Chondrocyte (in vitro differentiated cells): ENCODE results near the gene SSR2. TPM values are rescaled to one million over a fixed set of nuclear protein-coding genes. Genes with fewer than 3 reads are reported as not detected.
A peak's percentile ranks its signal among the peaks of the same experiment; 100 is the strongest.

Experiments used
- DNase-seq: peaks from one replicate; pipeline ENCODE4 v3.0.0; 2021; ENCODE audit warnings: mixed read lengths, low spot score
- H3K27ac Mint-ChIP-seq: one replicate; pipeline ENCODE4 v1.8.0; 2021; ENCODE audit warnings: mild to moderate bottlenecking, moderate library complexity, mixed read lengths; ENCODE audit not compliant: unreplicated experiment
- H3K27me3 Mint-ChIP-seq: 2 replicates; pipeline ENCODE4 v1.8.0; 2021; ENCODE audit warnings: low read depth, mixed read lengths
- H3K36me3 Mint-ChIP-seq: 2 replicates; pipeline ENCODE4 v1.8.0; 2021; ENCODE audit warnings: low read depth, mixed read lengths
- H3K4me1 Mint-ChIP-seq: 2 replicates; pipeline ENCODE4 v1.8.0; 2021; ENCODE audit warnings: low read depth, mild to moderate bottlenecking, mixed read lengths
- H3K4me3 Mint-ChIP-seq: one replicate; pipeline ENCODE4 v1.8.0; 2021; ENCODE audit warnings: mild to moderate bottlenecking, moderate library complexity, mixed read lengths; ENCODE audit not compliant: unreplicated experiment
- H3K9me3 Mint-ChIP-seq: 2 replicates; pipeline ENCODE4 v1.8.0; 2021; ENCODE audit warnings: low read depth, mixed read lengths
- total RNA-seq: library from RNA; stranded (reverse); gene quantifications from 3 replicates; pipeline ENCODE4 v1.2.1, GENCODE V29; 2021
- TF ChIP-seq, protein P1 (sequence below): fragments of 200-600 bp; sonication (generic); IDR thresholded peaks from 2 replicates; pipeline ENCODE4 v1.5.0; 2021; ENCODE audit warnings: antibody characterized with exemption, mild to moderate bottlenecking, moderate library complexity

SSR2 gene
- total RNA-seq, 1 donor from 2014 or later: 233 TPM

DNA sequence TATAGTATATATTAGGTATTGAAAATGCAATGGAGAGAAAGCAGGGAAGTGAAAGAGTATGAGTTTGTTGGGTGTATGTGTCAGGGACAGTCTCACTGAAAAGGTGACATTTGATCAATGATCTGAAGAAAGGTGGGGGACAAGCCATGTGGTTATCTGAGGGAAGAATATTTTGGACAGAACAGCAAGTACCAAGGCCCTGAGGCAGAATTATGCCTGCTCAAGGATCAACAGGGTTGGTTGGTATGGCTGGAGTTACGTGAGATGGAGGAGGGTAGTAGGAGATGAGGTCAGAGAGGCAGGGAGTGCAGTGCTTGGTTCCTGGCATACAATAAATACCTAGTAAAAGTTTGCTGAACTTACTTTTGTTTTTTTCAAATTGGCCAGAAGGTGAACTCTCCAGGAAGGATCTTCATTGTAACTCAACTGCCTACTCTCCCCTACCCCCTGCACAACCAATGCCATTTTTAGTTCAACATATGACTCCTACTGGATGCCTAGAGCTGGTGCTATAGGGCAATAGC, 35.6 kb upstream of the SSR2 start:
- DNase-seq: no peak
- TF ChIP-seq, protein P1, sequence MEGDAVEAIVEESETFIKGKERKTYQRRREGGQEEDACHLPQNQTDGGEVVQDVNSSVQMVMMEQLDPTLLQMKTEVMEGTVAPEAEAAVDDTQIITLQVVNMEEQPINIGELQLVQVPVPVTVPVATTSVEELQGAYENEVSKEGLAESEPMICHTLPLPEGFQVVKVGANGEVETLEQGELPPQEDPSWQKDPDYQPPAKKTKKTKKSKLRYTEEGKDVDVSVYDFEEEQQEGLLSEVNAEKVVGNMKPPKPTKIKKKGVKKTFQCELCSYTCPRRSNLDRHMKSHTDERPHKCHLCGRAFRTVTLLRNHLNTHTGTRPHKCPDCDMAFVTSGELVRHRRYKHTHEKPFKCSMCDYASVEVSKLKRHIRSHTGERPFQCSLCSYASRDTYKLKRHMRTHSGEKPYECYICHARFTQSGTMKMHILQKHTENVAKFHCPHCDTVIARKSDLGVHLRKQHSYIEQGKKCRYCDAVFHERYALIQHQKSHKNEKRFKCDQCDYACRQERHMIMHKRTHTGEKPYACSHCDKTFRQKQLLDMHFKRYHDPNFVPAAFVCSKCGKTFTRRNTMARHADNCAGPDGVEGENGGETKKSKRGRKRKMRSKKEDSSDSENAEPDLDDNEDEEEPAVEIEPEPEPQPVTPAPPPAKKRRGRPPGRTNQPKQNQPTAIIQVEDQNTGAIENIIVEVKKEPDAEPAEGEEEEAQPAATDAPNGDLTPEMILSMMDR: no peak
- Mint-ChIP-seq H3K27ac (no peak overlapping the region), H3K9me3 (no peaks in the 10 kb centered on the region), H3K36me3 (peaks cover 2% of the 10 kb centered on the region), H3K4me3 (no peak overlapping the region), H3K27me3 (no peaks in the 10 kb centered on the region), H3K4me1 (peaks cover 26% of the 10 kb centered on the region)

DNA sequence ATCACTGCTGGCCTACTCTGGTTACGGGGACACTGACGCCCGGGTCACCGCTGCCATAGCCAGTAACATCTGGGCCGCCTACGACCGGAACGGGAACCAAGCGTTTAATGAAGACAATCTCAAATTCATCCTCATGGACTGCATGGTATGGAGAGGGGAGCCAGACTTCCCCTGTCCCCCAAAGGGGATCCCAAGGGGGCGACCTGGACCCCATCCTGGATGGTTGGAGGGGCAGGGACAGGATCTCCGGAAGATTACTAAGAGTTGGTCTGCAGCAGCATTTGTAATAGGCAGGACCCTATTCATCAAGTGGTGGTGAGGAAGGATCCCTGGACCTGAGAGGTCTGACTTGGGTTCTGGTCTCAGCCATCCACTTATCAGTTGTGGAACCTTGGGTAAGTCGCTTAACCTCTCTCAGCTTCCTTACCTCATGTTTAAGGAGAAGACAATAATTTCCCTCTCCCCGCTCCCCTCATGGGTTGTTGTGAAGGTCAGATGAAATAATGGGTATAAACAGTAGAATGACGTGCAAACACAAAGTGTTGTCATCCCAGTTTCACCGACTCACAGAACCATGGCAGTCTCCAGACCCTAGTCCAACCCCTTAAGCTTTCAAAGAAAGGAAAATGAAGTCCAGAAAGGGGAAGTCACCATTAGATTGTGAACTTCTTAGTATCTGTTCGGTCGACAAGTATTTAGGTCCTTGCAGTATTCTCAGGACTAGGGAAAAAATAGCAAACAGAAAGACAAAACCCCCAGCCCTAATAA, 34.7 kb upstream of the SSR2 start:
- DNase-seq: no peak
- Mint-ChIP-seq H3K4me1 (peaks cover 32% of the 10 kb centered on the region), H3K36me3 (peaks cover 2% of the 10 kb centered on the region), H3K27me3 (no peaks in the 10 kb centered on the region), H3K4me3 (peak overlapping the region; percentile 90), H3K27ac (peak overlapping the region; percentile 86), H3K9me3 (no peaks in the 10 kb centered on the region)
- TF ChIP-seq, protein P1: no peak

DNA sequence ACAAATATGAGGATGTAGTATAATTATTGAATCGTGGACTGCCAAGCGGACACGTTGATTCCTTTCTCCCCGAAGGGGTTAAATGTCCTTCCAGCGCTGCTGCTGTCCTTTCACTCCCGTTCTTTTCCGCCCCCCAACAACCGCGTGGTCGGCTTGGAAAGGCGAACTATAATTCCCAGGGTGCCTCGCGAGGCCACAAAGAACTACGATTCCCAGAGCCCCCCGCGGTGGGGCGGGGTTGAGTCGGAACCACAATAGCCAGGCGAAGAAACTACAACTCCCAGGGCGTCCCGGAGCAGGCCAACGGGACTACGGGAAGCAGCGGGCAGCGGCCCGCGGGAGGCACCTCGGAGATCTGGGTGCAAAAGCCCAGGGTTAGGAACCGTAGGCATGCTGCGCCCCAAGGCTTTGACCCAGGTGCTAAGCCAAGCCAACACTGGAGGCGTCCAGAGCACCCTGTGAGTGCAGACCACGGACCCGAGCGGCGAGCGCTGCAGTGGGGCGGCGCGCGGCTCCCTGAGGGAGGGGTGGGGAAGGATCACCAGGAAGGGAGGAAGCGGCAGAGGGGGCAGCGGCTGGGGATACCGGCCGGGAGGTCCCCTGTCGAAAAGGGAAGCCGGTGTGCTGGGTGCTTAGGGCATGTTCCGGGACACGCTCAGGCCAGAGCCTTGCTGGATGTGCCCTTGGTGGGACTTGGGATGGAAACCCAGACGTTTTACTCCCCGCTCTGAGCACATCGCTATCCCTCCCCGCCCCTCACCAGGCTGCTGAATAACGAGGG, 33.9 kb upstream of the SSR2 start, which contains the start of gene LAMTOR2:
Gene LAMTOR2 (plus strand): TSS at position 283 of the 781 bp plus-strand sequence. CDS start 108 bp downstream, at position 391.
- Mint-ChIP-seq H3K4me3 (peak within 1 kb of the TSS; percentile 90), H3K27me3 (no peaks in the 10 kb centered on the region), H3K36me3 (peaks cover 7% of the 10 kb centered on the region), H3K4me1 (peaks cover 32% of the 10 kb centered on the region), H3K27ac (peak within 1 kb of the TSS; percentile 86), H3K9me3 (no peaks in the 10 kb centered on the region)
- peak; percentile 98 for DNase-seq
- TF ChIP-seq, protein P1: no peak

DNA sequence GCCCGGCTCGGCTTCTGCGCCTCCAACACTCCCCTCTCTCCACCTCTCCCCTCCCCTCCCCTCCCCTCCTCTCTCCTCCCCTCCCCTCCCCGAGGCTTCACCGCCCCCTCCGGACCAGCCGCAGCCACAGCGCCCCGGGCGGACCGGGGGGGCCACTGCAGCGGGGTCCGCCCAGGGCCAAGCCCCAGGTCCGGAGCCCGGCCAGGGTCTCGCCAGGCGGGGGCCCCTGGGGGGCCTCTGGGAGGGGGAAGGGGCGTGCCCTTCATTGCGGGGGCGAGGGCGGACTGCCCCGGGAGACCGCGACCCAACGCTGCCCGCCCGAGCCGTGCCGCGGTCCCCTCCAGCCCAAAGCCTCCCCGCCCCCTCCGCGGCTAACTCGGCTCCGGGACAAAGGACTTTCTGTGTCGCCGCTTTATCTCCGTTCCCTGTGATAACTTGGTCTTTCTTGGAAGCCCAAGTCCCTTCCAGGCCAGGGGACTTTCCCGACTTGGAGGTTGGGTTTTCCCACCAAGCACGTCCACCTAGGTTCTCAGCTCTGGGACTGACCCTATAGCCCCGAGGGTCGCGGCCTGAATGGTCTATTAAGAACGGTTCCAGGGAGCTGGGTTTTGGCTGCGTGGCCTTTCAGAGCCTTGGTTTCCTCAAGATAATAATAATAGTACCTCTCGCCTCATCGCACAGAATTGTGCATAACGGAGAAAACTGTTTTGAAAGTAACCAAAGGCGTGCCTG, 33.2 kb upstream of the SSR2 start, which contains the start of gene UBQLN4:
Gene UBQLN4 (minus strand): TSS at position 31 of the 732 bp plus-strand sequence. CDS start 97 bp downstream, outside the sequence.
- H3K4me1 Mint-ChIP-seq: peaks cover 32% of the 10 kb centered on the region
- H3K4me3 Mint-ChIP-seq: peak within 1 kb of the TSS; percentile 90
- H3K27me3 Mint-ChIP-seq: no peaks in the 10 kb centered on the region
- no peak for DNase-seq
- H3K9me3 Mint-ChIP-seq: no peaks in the 10 kb centered on the region
- H3K27ac Mint-ChIP-seq: peak within 1 kb of the TSS; percentile 90
- peaks cover 12% of the 10 kb centered on the region for H3K36me3 Mint-ChIP-seq
- TF ChIP-seq, protein P1: peak; percentile 63
